Measurements from ENCODE around the gene SYT15.
"Not testable (repeated sequence)": the region's sequence is repeated elsewhere in the genome, so short reads cannot be mapped to it uniquely, and the experiment has no call there.

The SYT15 gene

DNA sequence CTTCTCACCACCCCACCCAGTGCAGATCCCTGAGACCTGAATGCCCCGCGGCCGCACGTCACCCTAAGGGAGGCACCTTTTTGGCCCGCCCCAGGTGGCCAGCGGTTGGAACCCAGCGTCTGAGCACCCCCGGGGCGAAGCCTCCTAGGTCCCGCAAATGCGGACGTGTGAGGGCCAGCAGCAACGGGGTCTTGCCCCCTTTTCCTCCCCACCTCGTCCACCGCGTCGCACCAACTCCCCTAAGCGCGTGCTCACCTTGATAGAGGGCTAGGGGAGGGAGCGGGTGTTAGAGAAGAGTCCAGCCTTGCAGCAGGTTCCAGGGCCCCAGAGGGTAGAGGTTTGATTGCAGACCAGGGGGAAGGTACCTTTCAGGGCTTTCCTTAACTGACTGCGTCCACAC is 450 bp downstream of the SYT15 start:
- H3K27ac ChIP-seq (ENCODE audit: extremely low read depth, low read depth, low read length); H3K9me3 ChIP-seq (ENCODE audit: control insufficient read depth, insufficient read depth, low read depth, low read length); CTCF ChIA-PET; H3K36me3 ChIP-seq (ENCODE audit: control insufficient read depth in 2 of 2, insufficient read depth in 1 of 2, low read length in 2 of 2); POLR2A ChIA-PET; H3K4me1 ChIP-seq (ENCODE audit: control insufficient read depth, insufficient read depth, low read length); H3K4me3 ChIP-seq (ENCODE audit: low read depth, low read length): not testable (repeated sequence)

DNA sequence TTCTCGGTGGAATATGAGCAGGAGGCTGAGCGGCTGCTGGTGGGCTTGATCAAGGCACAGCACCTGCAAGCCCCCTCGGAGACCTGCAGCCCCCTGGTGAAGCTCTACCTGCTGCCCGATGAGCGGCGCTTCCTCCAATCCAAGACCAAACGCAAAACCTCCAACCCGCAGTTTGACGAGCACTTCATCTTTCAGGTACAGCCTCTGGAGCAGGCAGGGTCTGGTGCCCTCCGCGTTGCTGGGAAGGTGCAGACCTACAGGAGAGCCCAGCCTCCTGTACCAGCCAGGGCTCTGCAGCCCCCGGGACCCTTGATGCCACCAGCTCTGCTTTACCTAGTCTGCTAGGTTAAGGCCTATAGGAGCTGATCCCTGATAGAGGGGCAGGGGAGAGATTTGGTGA is 3.1 kb downstream of the SYT15 start:
- H3K27ac ChIP-seq (ENCODE audit: extremely low read depth, low read depth, low read length); H3K36me3 ChIP-seq (ENCODE audit: control insufficient read depth in 2 of 2, insufficient read depth in 1 of 2, low read length in 2 of 2); H3K4me3 ChIP-seq (ENCODE audit: low read depth, low read length); POLR2A ChIA-PET; CTCF ChIA-PET; H3K9me3 ChIP-seq (ENCODE audit: control insufficient read depth, insufficient read depth, low read depth, low read length); H3K4me1 ChIP-seq (ENCODE audit: control insufficient read depth, insufficient read depth, low read length): not testable (repeated sequence)

DNA sequence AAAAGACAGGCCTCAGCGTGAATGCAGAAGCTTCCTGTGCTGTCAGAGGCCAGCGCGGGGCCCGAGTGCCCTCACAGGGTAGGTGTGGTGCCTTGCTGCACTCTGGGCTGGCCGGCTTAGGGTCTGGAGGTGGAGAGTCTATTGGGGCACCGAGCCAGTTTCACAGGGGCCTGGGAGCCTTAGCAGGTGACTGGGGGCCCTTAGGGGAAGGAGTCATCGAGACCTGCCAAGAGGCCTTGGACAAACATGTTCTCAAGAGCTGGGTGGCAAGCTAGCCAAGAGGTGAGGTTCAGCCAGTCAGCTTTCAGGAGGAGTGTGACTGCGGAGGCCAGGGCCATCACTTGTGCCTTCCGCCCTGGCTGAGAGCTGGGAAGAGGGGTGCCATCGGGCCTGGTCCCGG is 3.6 kb downstream of the SYT15 start:
- H3K36me3 ChIP-seq (ENCODE audit: control insufficient read depth in 2 of 2, insufficient read depth in 1 of 2, low read length in 2 of 2); H3K4me3 ChIP-seq (ENCODE audit: low read depth, low read length); H3K4me1 ChIP-seq (ENCODE audit: control insufficient read depth, insufficient read depth, low read length); POLR2A ChIA-PET; H3K27ac ChIP-seq (ENCODE audit: extremely low read depth, low read depth, low read length); H3K9me3 ChIP-seq (ENCODE audit: control insufficient read depth, insufficient read depth, low read depth, low read length); CTCF ChIA-PET: not testable (repeated sequence)

DNA sequence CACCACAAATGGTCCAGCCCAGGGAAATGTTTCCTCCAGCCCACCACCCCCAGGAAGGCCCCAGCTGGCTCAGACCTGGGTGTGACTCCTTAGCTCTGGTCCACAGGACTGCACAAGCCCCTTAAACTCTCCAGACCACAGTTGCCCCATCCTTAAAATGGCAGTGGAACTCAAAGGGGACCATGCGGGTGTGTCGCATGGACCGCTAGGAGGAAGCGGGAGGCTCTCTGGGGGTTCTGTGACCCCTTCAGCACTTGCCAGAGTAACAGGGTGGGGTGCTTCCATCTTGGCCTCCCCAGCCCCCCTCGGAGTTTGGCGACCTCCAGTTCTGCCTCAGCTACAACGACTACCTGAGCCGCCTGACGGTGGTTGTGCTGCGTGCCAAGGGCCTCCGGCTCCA is 5.3 kb downstream of the SYT15 start:
- POLR2A ChIA-PET; H3K4me1 ChIP-seq (ENCODE audit: control insufficient read depth, insufficient read depth, low read length); H3K27ac ChIP-seq (ENCODE audit: extremely low read depth, low read depth, low read length); H3K9me3 ChIP-seq (ENCODE audit: control insufficient read depth, insufficient read depth, low read depth, low read length); H3K36me3 ChIP-seq (ENCODE audit: control insufficient read depth in 2 of 2, insufficient read depth in 1 of 2, low read length in 2 of 2); CTCF ChIA-PET; H3K4me3 ChIP-seq (ENCODE audit: low read depth, low read length): not testable (repeated sequence)

DNA sequence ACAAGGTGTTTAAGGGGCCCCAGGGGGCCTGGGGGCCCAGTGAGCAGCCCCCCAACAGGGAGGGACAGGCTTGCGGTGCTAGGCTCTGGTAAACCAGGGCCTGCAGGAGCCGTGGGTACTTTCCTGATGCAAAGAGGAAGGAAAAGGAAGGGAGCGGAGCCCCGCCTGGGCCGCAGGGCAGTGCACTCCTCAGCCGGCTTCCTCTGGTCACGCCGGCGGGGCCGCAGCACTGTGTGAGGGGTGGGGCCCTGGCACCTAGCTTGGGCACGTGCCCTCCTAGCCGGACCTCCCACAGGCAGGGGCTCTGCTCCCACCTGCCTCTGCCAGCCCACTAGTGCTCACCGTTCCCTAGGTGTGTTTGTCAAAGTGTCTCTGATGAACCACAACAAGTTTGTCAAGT is 6.3 kb downstream of the SYT15 start:
- H3K4me3 ChIP-seq (ENCODE audit: low read depth, low read length); H3K4me1 ChIP-seq (ENCODE audit: control insufficient read depth, insufficient read depth, low read length); H3K36me3 ChIP-seq (ENCODE audit: control insufficient read depth in 2 of 2, insufficient read depth in 1 of 2, low read length in 2 of 2); POLR2A ChIA-PET; H3K9me3 ChIP-seq (ENCODE audit: control insufficient read depth, insufficient read depth, low read depth, low read length); CTCF ChIA-PET; H3K27ac ChIP-seq (ENCODE audit: extremely low read depth, low read depth, low read length): not testable (repeated sequence)

DNA sequence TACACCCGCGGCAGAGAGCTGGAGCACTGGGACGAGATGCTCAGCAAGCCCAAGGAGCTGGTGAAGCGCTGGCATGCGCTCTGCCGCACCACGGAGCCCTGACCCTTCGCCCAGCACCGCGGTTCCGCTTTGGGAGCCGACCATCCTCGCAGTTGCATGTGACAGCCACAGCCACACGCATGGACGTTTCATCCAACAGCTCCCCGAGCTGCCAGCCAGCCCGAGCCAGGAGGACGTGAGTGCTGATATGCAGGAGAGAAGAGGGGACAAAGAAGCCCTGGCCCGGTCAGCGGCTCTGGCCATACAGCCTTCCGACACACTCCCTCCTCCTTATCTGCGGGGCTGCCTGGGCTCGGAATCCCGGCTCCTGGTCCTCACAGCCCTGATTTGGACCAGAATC is 8.6 kb downstream of the SYT15 start:
- H3K27ac ChIP-seq (ENCODE audit: extremely low read depth, low read depth, low read length); POLR2A ChIA-PET; H3K9me3 ChIP-seq (ENCODE audit: control insufficient read depth, insufficient read depth, low read depth, low read length); H3K4me3 ChIP-seq (ENCODE audit: low read depth, low read length); H3K4me1 ChIP-seq (ENCODE audit: control insufficient read depth, insufficient read depth, low read length); CTCF ChIA-PET; H3K36me3 ChIP-seq (ENCODE audit: control insufficient read depth in 2 of 2, insufficient read depth in 1 of 2, low read length in 2 of 2): not testable (repeated sequence)

DNA sequence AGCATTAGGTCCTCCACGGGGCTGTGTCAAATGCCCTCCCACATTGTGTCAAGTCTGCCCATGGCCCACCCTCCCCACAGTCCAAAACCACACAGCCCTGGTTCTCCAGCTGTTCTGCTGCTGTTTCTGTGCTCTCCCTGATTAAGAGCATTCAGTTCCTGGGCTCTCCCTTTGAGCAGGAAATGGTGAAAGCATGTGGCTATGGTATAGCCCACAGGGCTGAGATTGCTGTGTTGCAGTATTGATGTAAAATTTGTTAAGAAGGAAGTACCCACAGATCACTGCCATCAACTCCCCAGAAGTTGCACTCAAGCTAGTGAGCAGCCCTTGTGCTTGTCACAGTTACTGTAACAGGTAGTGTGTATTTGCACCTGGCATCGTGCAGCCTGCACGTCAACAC is 9.3 kb downstream of the SYT15 start:
- H3K4me1 ChIP-seq (ENCODE audit: control insufficient read depth, insufficient read depth, low read length); H3K9me3 ChIP-seq (ENCODE audit: control insufficient read depth, insufficient read depth, low read depth, low read length); H3K27ac ChIP-seq (ENCODE audit: extremely low read depth, low read depth, low read length); H3K36me3 ChIP-seq (ENCODE audit: control insufficient read depth in 2 of 2, insufficient read depth in 1 of 2, low read length in 2 of 2); POLR2A ChIA-PET; H3K4me3 ChIP-seq (ENCODE audit: low read depth, low read length); CTCF ChIA-PET: not testable (repeated sequence)

DNA sequence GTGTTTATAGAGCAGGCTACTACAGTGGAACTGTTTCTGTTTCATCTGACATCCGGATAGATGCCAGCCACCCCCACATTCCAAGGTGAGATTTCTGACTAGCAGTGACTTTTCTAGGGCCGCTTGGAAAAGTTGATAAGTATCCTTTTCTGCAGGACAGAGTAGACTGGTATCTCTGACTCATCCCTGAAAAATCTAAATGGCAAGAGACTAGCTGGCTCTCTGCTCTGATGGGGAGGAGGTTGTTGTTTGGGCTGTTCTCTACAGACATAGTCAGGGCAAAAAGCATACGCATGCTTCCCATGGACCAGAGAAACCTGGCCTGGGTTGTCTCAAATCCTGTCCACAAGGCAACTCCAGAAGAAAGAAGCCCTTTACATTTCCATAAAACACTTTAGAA is 10.7 kb downstream of the SYT15 start:
- H3K27ac ChIP-seq (ENCODE audit: extremely low read depth, low read depth, low read length); H3K4me3 ChIP-seq (ENCODE audit: low read depth, low read length); H3K9me3 ChIP-seq (ENCODE audit: control insufficient read depth, insufficient read depth, low read depth, low read length); H3K4me1 ChIP-seq (ENCODE audit: control insufficient read depth, insufficient read depth, low read length); POLR2A ChIA-PET; H3K36me3 ChIP-seq (ENCODE audit: control insufficient read depth in 2 of 2, insufficient read depth in 1 of 2, low read length in 2 of 2); CTCF ChIA-PET: not testable (repeated sequence)

DNA sequence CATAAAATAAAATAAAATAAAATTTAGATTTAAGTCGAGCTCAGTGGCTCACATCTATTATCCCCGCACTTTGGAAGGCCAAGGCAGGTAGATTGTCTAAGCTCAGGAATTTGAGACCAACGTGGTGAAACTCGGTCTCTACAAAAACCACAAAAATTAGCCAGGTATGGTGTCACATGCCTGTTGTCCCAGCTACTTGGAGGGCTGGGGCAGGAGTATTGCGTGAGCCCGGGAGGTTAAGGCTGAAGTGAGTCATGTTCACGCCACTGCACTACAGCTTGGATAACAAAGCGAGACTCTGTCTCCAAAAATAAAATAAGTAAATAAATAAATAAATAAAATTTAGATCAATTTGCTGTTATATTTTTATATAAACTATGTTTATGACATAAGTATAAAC is 12.1 kb downstream of the SYT15 start:
- H3K27ac ChIP-seq (ENCODE audit: extremely low read depth, low read depth, low read length); CTCF ChIA-PET; H3K36me3 ChIP-seq (ENCODE audit: control insufficient read depth in 2 of 2, insufficient read depth in 1 of 2, low read length in 2 of 2); H3K4me1 ChIP-seq (ENCODE audit: control insufficient read depth, insufficient read depth, low read length); POLR2A ChIA-PET; H3K4me3 ChIP-seq (ENCODE audit: low read depth, low read length); H3K9me3 ChIP-seq (ENCODE audit: control insufficient read depth, insufficient read depth, low read depth, low read length): not testable (repeated sequence)

DNA sequence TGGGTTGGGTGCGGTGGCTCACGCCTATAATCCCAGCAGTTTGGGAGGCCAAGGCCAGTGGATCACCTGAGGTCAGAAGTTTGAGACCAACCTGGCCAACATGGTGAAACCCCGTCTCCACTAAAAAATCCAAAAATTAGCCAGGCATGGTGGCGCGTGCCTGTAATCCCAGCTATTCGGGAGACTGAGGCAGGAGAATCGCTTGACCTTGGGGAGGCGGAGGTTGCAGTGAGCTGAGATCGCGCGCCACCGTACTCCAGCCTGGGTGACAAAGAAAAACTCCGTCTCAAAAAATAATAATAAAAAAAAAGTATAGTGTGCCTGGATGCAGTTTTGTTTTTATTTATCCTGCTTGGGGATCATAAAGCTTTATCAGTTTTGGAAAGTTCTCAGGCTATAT is 14.4 kb downstream of the SYT15 start:
- H3K9me3 ChIP-seq (ENCODE audit: control insufficient read depth, insufficient read depth, low read depth, low read length); H3K4me1 ChIP-seq (ENCODE audit: control insufficient read depth, insufficient read depth, low read length); CTCF ChIA-PET; H3K4me3 ChIP-seq (ENCODE audit: low read depth, low read length); H3K27ac ChIP-seq (ENCODE audit: extremely low read depth, low read depth, low read length); H3K36me3 ChIP-seq (ENCODE audit: control insufficient read depth in 2 of 2, insufficient read depth in 1 of 2, low read length in 2 of 2); POLR2A ChIA-PET: not testable (repeated sequence)

DNA sequence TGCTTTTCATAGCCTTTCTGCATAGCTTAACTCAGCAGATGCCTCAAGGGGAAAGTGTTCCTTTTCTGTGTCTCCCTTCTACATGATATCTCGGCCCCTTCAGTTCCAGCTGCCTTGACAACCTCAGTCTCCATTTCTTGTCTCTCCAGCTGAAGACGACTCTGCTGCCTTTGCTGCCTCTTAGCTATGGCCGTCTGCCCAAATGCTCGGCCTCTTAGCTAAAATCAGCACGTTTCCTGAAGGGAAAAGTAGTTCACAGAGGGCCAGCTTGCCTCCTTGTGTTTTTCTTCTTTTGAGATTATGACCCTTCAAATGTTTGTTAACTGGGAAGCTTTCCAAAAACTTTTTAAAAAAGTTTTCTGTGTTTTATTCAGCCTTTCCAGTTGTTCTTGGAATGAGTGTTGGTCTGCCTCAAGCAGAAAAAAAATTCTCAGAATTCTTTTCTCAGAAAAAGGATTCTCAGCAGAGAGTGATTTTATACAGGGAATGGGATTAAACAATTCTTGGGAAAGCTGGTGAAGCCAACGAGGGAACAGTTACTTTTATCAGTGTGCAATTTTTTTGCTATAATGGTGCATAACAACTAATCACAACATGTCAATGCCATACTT is 15.6 kb downstream of the SYT15 start:
- CTCF ChIA-PET; H3K9me3 ChIP-seq (ENCODE audit: control insufficient read depth, insufficient read depth, low read depth, low read length); H3K4me3 ChIP-seq (ENCODE audit: low read depth, low read length); POLR2A ChIA-PET; H3K27ac ChIP-seq (ENCODE audit: extremely low read depth, low read depth, low read length); H3K4me1 ChIP-seq (ENCODE audit: control insufficient read depth, insufficient read depth, low read length); H3K36me3 ChIP-seq (ENCODE audit: control insufficient read depth in 2 of 2, insufficient read depth in 1 of 2, low read length in 2 of 2): not testable (repeated sequence)

DNA sequence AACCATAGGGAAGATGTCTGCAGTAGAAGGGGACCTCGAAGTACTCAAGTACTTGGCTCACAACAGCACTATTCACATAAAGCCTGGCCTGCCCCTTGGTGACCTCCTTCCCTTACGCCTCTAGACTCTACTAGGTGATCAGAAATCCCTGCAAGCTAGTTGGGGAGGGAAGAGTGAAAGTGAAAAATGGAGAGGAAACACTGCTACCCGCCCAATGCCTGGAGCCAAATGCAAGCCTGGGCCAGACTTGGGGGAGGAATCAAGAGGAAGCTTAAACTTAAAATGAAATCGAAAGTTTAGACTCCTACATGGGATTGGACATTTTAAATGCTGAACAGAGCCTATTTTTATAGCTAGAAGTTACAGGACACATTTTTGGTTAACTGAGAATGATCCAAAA is 17.6 kb downstream of the SYT15 start:
- CTCF ChIA-PET; H3K36me3 ChIP-seq (ENCODE audit: control insufficient read depth in 2 of 2, insufficient read depth in 1 of 2, low read length in 2 of 2); POLR2A ChIA-PET; H3K27ac ChIP-seq (ENCODE audit: extremely low read depth, low read depth, low read length); H3K4me1 ChIP-seq (ENCODE audit: control insufficient read depth, insufficient read depth, low read length); H3K4me3 ChIP-seq (ENCODE audit: low read depth, low read length); H3K9me3 ChIP-seq (ENCODE audit: control insufficient read depth, insufficient read depth, low read depth, low read length): not testable (repeated sequence)

Measured in HEK293 (cell line).